Gastrocnemius medialis (tissue), 4 donors: ENCODE measurements around the gene CLSTN1. TPM values are rescaled to one million over a fixed set of nuclear protein-coding genes. Genes with fewer than 3 reads are reported as not detected.

Source experiments
- ATAC-seq, 2 donors: fragments of 150-250 bp; one replicate each; pipeline ENCODE4 v1.9.1; 2016
- DNase-seq, 2 donors: peaks; one replicate each; pipeline ENCODE4 v3.0.0-alpha.2; 2019
- H3K27ac ChIP-seq, 4 donors: fragments of 200-600 bp; sonication (generic); 1 replicate in 1 of 4; 2 replicates in 3 of 4; pipeline ENCODE4 v1.5.1; 2016 to 2018; ENCODE audit warnings: mild to moderate bottlenecking in 2 of 4, moderate library complexity in 1 of 4
- H3K27me3 ChIP-seq, 3 donors: fragments of 200-600 bp; sonication (generic) in 2 of 3; 1 replicate in 1 of 3; 2 replicates in 2 of 3; pipeline versions ENCODE4 v1.5.1 to v1.6.0; 2016 to 2019; ENCODE audit warnings: mild to moderate bottlenecking in 1 of 3, moderate library complexity in 1 of 3
- H3K36me3 ChIP-seq, 2 donors: fragments of 200-600 bp; sonication (generic) in 1 of 2; one replicate each; pipeline ENCODE4 v1.5.1; 2017 to 2018
- H3K4me1 ChIP-seq, 2 donors: fragments of 200-600 bp; sonication (generic) in 1 of 2; one replicate each; pipeline ENCODE4 v1.5.1; 2016 to 2017; ENCODE audit warnings: mild to moderate bottlenecking in 2 of 2
- H3K4me3 ChIP-seq, 4 donors: fragments of 200-600 bp; sonication (generic) in 3 of 4; 1 replicate in 1 of 4; 2 replicates in 3 of 4; pipeline ENCODE4 v1.5.1; 2016 to 2019; ENCODE audit warnings: mild to moderate bottlenecking in 2 of 4
- H3K9me3 ChIP-seq, 3 donors: fragments of 200-600 bp; sonication (generic) in 2 of 3; 1 replicate in 1 of 3; 2 replicates in 2 of 3; pipeline ENCODE4 v1.5.1; 2016 to 2019
- CTCF ChIP-seq, 5 experiments: fragments of 450-650 bp in 3 of 5; fragments of 200-600 bp in 2 of 5; sonication (generic) in 2 of 5; IDR thresholded peaks in 4 of 5; conservative IDR thresholded peaks in 1 of 5; 1 replicate in 4 of 5; 2 replicates in 1 of 5; pipeline ENCODE4 v1.5.1; 2016 to 2019; ENCODE audit warnings: antibody characterized with exemption in 5 of 5, mild to moderate bottlenecking in 3 of 5, moderate library complexity in 3 of 5
- POLR2A ChIP-seq, 2 donors: fragments of 450-650 bp; IDR thresholded peaks; one replicate each; pipeline ENCODE4 v1.6.1; 2017; ENCODE audit warnings: antibody characterized with exemption in 2 of 2, mild to moderate bottlenecking in 2 of 2, moderate library complexity in 2 of 2
- in situ Hi-C, 4 donors: fragments of 200-750 bp; cut with MboI; loops; one replicate each; pipeline versions ENCODE4 v1.15.0 to v1.8.0; 2017; ENCODE audit warnings: low sequenced_read_pairs in 4 of 4
- intact Hi-C: fragments of 100-400 bp; cut with DNase I; formaldehyde crosslinking; loops from one replicate; pipeline ENCODE4 v1.15.1; 2023; ENCODE audit warnings: low total_unique reads
- total RNA-seq, 4 donors: library from RNA; depleted of rRNA; stranded (reverse); fragments of >200 nt; gene quantifications; one replicate each; pipeline versions ENCODE4 v1.1.0 to v1.2.3, GENCODE V29; 2016

CLSTN1 gene
- total RNA-seq, 4 donors from 2014 or later: 8.5 to 25.7 (median 22.0) TPM

- Histone ChIP-seq H3K27me3 (no peaks in the 10 kb centered on the region), H3K9me3 (no peaks in the 10 kb centered on the region), H3K4me1 (peaks cover 0 to 4% of the 10 kb centered on the region in 2 donors), H3K27ac (no peak overlapping the region), H3K36me3 (no peaks in the 10 kb centered on the region), H3K4me3 (no peak overlapping the region)
- intact Hi-C loops: loop anchor here (5.0 kb wide), 1 partner anchor 147 kb away; no protein-coding TSS in a partner anchor
- no peak for TF ChIP-seq CTCF (IDR thresholded peaks at IDR 0.05 in 4 of 5, conservative IDR thresholded peaks at IDR 0.05 in 1 of 5)
- TF ChIP-seq POLR2A (IDR thresholded peaks at IDR 0.05): no peak
- ATAC-seq: no peak
- no peak for DNase-seq
- in situ Hi-C loops: no loop called here
Measured at GRCh38 chr1:9719978-9720722, 103.6 kb downstream of the CLSTN1 start.

GRCh38 chr1:9718006-9718680, 105.6 kb downstream of the CLSTN1 start:
- Histone ChIP-seq H3K27me3 (no peaks in the 10 kb centered on the region), H3K36me3 (no peaks in the 10 kb centered on the region), H3K9me3 (no peaks in the 10 kb centered on the region), H3K27ac (no peak overlapping the region), H3K4me3 (no peak overlapping the region), H3K4me1 (peaks cover 0 to 4% of the 10 kb centered on the region in 2 donors)
- intact Hi-C loops: no loop called here
- DNase-seq (no peak), ATAC-seq (no peak)
- in situ Hi-C loops: no loop called here
- TF ChIP-seq CTCF (IDR thresholded peaks at IDR 0.05 in 4 of 5, conservative IDR thresholded peaks at IDR 0.05 in 1 of 5) (no peak), POLR2A (IDR thresholded peaks at IDR 0.05) (no peak)

GRCh38 chr1:9717193-9718005, 106.4 kb downstream of the CLSTN1 start:
- in situ Hi-C loops: no loop called here
- intact Hi-C loops: no loop called here

More at GRCh38 chr1:9717193-9718005, 106.4 kb downstream of the CLSTN1 start:
- Histone ChIP-seq H3K4me3 (no peak overlapping the region), H3K9me3 (no peaks in the 10 kb centered on the region), H3K36me3 (no peaks in the 10 kb centered on the region), H3K27ac (no peak overlapping the region), H3K4me1 (peaks cover 0 to 4% of the 10 kb centered on the region in 2 donors), H3K27me3 (no peaks in the 10 kb centered on the region)
- ATAC-seq (no peak), DNase-seq (peak; percentile 34 to 55)
- TF ChIP-seq CTCF (IDR thresholded peaks at IDR 0.05 in 4 of 5, conservative IDR thresholded peaks at IDR 0.05 in 1 of 5) (no peak), POLR2A (IDR thresholded peaks at IDR 0.05) (no peak)
